GM13977 (cell line): ENCODE data around the gene WNT2.

Experiments used
- DNase-seq: peaks from one replicate; pipeline ENCODE4 v3.0.0; 2012; ENCODE audit warnings: low spot score
- CTCF ChIP-seq: IDR thresholded peaks from 2 replicates; pipeline ENCODE4 v1.5.1; 2012; ENCODE audit warnings: mild to moderate bottlenecking, control low read depth; ENCODE audit not compliant: insufficient read depth; ENCODE audit errors: extremely low read depth, missing control alignments
- in situ Hi-C: fragments of 300-500 bp; cut with MboI; formaldehyde crosslinking; loops from one replicate; pipeline ENCODE4 v1.12.0; 2022; ENCODE audit warnings: low sequenced_read_pairs, low pct_unique_long_range_greater_than_20kb, mixed read lengths, inconsistent platforms; ENCODE audit not compliant: unreplicated experiment

Gene WNT2

GRCh38 chr7:117272017-117272759 is 50.7 kb downstream of the WNT2 start:
- no peak for TF ChIP-seq CTCF
- no peak for DNase-seq

GRCh38 chr7:117271566-117271965 is 51.3 kb downstream of the WNT2 start:
- in situ Hi-C loops, result no loop called here
- no peak for DNase-seq
- TF ChIP-seq CTCF, result no peak

More at GRCh38 chr7:117272017-117272759, 50.7 kb downstream of the WNT2 start:
- in situ Hi-C loops, result no loop called here

DNA sequence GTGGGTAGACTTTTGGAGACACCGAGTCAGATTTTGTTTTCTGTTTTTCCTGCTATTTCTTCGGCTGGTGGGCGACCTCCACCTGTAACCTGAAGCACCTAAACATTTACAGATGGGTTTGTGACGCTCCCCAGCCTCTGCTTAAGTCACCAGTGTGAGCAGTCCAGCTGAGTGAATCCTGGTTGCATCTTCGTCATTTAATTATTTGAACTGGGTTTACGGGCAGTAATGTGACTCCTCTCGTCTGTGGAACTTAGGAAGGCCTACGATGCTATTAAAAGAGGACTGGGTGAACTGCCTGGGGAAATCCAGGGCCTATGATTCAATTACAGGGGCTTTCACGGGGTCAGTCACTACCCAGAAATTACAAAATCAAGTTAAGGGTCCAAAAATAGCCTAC is 52.5 kb downstream of the WNT2 start:
- no peak for DNase-seq
- TF ChIP-seq CTCF, result no peak
- in situ Hi-C loops, result no loop called here

- in situ Hi-C loops, result no loop called here
- TF ChIP-seq CTCF, result no peak
- no peak for DNase-seq
Observed at GRCh38 chr7:117269886-117270285, 53.0 kb downstream of the WNT2 start.

DNA sequence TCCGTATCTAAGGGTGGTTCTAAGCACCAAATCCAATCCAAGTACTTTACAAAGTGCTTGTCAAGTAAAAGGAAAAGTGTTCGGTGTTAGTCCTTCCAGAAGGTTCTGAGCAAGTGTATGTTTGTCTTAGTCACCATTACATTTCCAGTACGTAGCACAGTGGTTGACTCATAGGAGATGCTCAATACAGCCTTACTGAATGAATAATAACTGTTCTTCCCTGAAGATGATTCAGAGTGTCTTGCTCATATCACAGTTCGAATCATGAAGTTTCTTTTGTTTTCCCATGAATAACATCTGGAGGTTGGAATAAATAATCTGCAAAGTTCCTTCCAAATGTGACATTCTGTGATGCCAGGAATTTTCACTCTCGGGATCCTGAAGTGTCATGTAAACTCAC is 53.4 kb downstream of the WNT2 start:
- in situ Hi-C loops, result no loop called here
- no peak for DNase-seq
- no peak for TF ChIP-seq CTCF

DNA sequence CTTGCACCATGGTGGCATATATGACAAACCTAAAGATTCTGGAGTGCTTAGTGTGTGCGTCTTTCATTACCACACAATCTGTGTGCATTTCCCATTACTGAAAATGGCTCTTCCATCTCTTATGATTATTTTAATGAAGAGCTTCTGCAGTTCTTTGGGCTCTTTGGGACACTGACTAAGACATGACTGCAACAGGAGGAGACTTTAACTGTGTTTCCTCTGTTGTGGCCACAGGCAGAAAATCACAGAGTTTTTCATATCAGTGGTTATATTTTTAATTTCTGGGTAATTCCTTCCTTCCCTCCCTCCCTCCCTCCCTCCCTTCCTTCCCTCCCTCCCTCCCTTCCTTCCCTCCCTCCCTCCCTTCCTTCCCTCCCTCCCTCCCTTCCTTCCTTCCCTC is 58.1 kb downstream of the WNT2 start:
- TF ChIP-seq CTCF, result no peak
- no peak for DNase-seq
- in situ Hi-C loops, result no loop called here
